Gastroesophageal sphincter (tissue), 3 donors: ENCODE measurements around the gene P4HTM.

Experiments used
- CTCF ChIP-seq, 4 experiments: fragments of 200-600 bp in 2 of 4; fragments of 450-650 bp in 2 of 4; sonication (generic) in 1 of 4; IDR thresholded peaks; one replicate each; pipeline ENCODE4 v1.5.1; 2017 to 2019; ENCODE audit warnings: antibody characterized with exemption in 4 of 4, mild to moderate bottlenecking in 2 of 4, moderate library complexity in 2 of 4
- EP300 ChIP-seq: sonication (generic); formaldehyde crosslinking; IDR thresholded peaks from one replicate; pipeline ENCODE4 v1.6.1; 2017; ENCODE audit warnings: antibody characterized with exemption, mild to moderate bottlenecking
- POLR2A ChIP-seq, 2 donors: fragments of 450-650 bp; IDR thresholded peaks; one replicate each; pipeline ENCODE4 v1.6.1; 2017; ENCODE audit warnings: antibody characterized with exemption in 2 of 2, mild to moderate bottlenecking in 2 of 2, moderate library complexity in 1 of 2
- POLR2AphosphoS5 ChIP-seq: sonication (generic); formaldehyde crosslinking; IDR thresholded peaks from one replicate; pipeline ENCODE4 v1.6.1; 2017; ENCODE audit warnings: antibody characterized with exemption

GRCh38 chr3:49005303-49005680 lies 15.3 kb downstream of the P4HTM start:
- TF ChIP-seq CTCF (IDR thresholded peaks at IDR 0.05) (no peak), POLR2A (IDR thresholded peaks at IDR 0.05) (no peak), POLR2AphosphoS5 (no peak), EP300 (no peak)
